ENCODE data around the gene PDE7B.

DNA sequence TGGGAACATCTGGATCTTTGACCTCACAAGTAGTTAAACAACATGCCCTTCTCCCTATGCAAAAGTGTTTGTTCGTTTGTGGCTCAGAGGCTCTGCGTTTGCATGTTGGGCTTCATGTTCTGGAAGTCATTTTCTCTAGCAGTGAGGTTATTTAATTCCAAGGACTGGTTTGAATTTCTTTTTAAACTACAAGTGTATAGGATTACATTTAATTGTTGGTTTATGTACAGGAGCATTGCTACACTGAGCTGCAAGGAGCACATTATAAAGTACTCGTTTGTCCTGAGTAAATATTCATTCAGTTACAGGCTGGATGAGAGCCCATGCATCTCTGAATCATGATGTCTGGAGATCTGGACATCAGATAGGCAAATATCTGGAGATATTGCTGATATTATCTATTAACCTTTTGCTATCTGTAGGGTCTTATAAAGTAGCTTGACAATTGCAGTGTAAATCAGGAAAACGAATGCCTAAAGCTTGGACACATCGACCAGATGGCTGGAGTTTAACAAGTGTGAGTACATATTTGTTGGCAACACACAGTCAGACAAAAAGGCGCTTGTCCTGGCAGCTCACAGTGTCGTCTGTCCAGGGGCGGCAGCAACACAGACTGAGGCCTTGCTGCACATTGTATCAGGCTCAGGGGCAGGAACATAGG is 84.6 kb downstream of the PDE7B start:
- TF ChIP-seq, protein P1, sequence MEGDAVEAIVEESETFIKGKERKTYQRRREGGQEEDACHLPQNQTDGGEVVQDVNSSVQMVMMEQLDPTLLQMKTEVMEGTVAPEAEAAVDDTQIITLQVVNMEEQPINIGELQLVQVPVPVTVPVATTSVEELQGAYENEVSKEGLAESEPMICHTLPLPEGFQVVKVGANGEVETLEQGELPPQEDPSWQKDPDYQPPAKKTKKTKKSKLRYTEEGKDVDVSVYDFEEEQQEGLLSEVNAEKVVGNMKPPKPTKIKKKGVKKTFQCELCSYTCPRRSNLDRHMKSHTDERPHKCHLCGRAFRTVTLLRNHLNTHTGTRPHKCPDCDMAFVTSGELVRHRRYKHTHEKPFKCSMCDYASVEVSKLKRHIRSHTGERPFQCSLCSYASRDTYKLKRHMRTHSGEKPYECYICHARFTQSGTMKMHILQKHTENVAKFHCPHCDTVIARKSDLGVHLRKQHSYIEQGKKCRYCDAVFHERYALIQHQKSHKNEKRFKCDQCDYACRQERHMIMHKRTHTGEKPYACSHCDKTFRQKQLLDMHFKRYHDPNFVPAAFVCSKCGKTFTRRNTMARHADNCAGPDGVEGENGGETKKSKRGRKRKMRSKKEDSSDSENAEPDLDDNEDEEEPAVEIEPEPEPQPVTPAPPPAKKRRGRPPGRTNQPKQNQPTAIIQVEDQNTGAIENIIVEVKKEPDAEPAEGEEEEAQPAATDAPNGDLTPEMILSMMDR (IDR thresholded peaks at IDR 0.05) = no peak
- TF ChIP-seq POLR2A (IDR thresholded peaks at IDR 0.05; ENCODE audit: low read depth) (no peak), POLR2AphosphoS5 (IDR thresholded peaks at IDR 0.05) (no peak)
